Sigmoid colon (tissue), 4 donors: Measurements from ENCODE around the gene ADD3.

Experiments used
- CTCF ChIP-seq, 4 experiments: fragments of 450-650 bp in 3 of 4; fragments of 200-600 bp in 1 of 4; IDR thresholded peaks; one replicate each; pipeline ENCODE4 v1.5.1; 2016 to 2019; ENCODE audit warnings: antibody characterized with exemption in 4 of 4, mild to moderate bottlenecking in 3 of 4, moderate library complexity in 2 of 4
- EP300 ChIP-seq, 4 donors: sonication (generic); formaldehyde crosslinking; IDR thresholded peaks; one replicate each; pipeline ENCODE4 v1.6.1; 2017; ENCODE audit warnings: antibody characterized with exemption in 4 of 4
- POLR2A ChIP-seq, 2 donors: fragments of 450-650 bp; IDR thresholded peaks; one replicate each; pipeline ENCODE4 v1.6.1; 2016; ENCODE audit warnings: antibody characterized with exemption in 2 of 2, mild to moderate bottlenecking in 2 of 2, moderate library complexity in 2 of 2

GRCh38 chr10:110171032-110171431 is 163.2 kb downstream of the ADD3 start:
- TF ChIP-seq EP300 (IDR thresholded peaks at IDR 0.05) (no peak), POLR2A (IDR thresholded peaks at IDR 0.05) (no peak), CTCF (IDR thresholded peaks at IDR 0.05) (no peak)
